H1 (cell line): ENCODE results near the gene COL16A1. TPM values are rescaled to one million over a fixed set of nuclear protein-coding genes. Genes with fewer than 3 reads are reported as not detected.

ENCODE experiments used
- CTCF ChIA-PET: fragments of 300-600 bp; sonication (Branson Sonifier 250); formaldehyde crosslinking; loops from one replicate; lab custom pipeline; 2021; ENCODE audit not compliant: partially characterized antibody; lab: Charles Lee
- POLR2A ChIA-PET: fragments of 300-600 bp; sonication (Branson Sonifier 250); formaldehyde crosslinking; loops from one replicate; lab custom pipeline; 2021; ENCODE audit warnings: inconsistent platforms; ENCODE audit not compliant: partially characterized antibody; lab: Charles Lee
- DNase-seq, 2 experiments: peaks; one replicate each; pipeline versions ENCODE4 v3.0.0 to v3.0.0-alpha.2; 2010 to 2022; ENCODE audit warnings: low spot score in 2 of 2, low read depth in 1 of 2, mixed read lengths in 1 of 2
- FAIRE-seq: peaks from 2 replicates; lab custom pipeline; 2011; peaks lifted over from hg19 to GRCh38; lab: Jason Lieb, UNC
- H2AFZ ChIP-seq: 2 replicates; pipeline ENCODE4 v1.8.1; 2012; ENCODE audit warnings: low read length, inconsistent platforms
- H2AK5ac ChIP-seq: 2 replicates; pipeline ENCODE4 v1.6.1; 2013; ENCODE audit warnings: low read depth, low read length
- H2BK120ac ChIP-seq: replicated peaks from 2 replicates; pipeline ENCODE3; 2013; ENCODE audit warnings: low read depth, low read length, inconsistent platforms
- H2BK12ac ChIP-seq: 2 replicates; pipeline ENCODE4 v1.6.1; 2013; ENCODE audit warnings: low read depth, low read length
- H2BK15ac ChIP-seq: 2 replicates; pipeline ENCODE4 v1.6.1; 2013; ENCODE audit warnings: low read length
- H2BK20ac ChIP-seq: 2 replicates; pipeline ENCODE4 v1.6.1; 2013; ENCODE audit warnings: low read length
- H2BK5ac ChIP-seq: 2 replicates; pipeline ENCODE4 v1.6.1; 2013; ENCODE audit warnings: low read depth, low read length
- H3K14ac ChIP-seq: 2 replicates; pipeline ENCODE4 v1.6.1; 2013; ENCODE audit warnings: inconsistent platforms; ENCODE audit not compliant: insufficient read length
- H3K18ac ChIP-seq: 2 replicates; pipeline ENCODE4 v1.6.1; 2013; ENCODE audit warnings: low read length; ENCODE audit errors: extremely low read depth
- H3K23ac ChIP-seq: 2 replicates; pipeline ENCODE4 v1.6.1; 2013; ENCODE audit warnings: inconsistent platforms; ENCODE audit not compliant: insufficient read length
- H3K23me2 ChIP-seq: 2 replicates; pipeline ENCODE4 v1.6.1; 2013; ENCODE audit warnings: low read depth, low read length
- H3K27ac ChIP-seq: 2 replicates; pipeline ENCODE4 v1.6.1; 2011; ENCODE audit warnings: low read depth, low read length, inconsistent platforms
- H3K27me3 ChIP-seq, 4 experiments: replicated peaks in 1 of 4; 1 replicate in 1 of 4; 2 replicates in 3 of 4; pipeline versions ENCODE4 v1.6.1 to v1.8.1; 2011 to 2013; ENCODE audit warnings: low read length in 3 of 4, mild to moderate bottlenecking in 3 of 4, inconsistent platforms in 2 of 4, mixed read lengths in 2 of 4, moderate library complexity in 1 of 4; ENCODE audit not compliant: control insufficient read depth in 3 of 4, insufficient read depth in 3 of 4; ENCODE audit errors: extremely low read depth in 1 of 4
- H3K36me3 ChIP-seq, 4 experiments: 2 replicates each; pipeline versions ENCODE4 v1.6.1 to v1.8.1; 2011 to 2013; ENCODE audit warnings: mild to moderate bottlenecking in 4 of 4, low read length in 3 of 4, moderate library complexity in 2 of 4, control low read depth in 1 of 4, inconsistent platforms in 1 of 4; ENCODE audit not compliant: insufficient read depth in 4 of 4, control insufficient read depth in 2 of 4
- H3K4ac ChIP-seq: replicated peaks from 2 replicates; pipeline ENCODE3; 2013; ENCODE audit warnings: low read length, low read depth, mixed read lengths, inconsistent platforms; ENCODE audit not compliant: insufficient read length
- H3K4me1 ChIP-seq, 4 experiments: replicated peaks in 1 of 4; 1 replicate in 1 of 4; 2 replicates in 3 of 4; pipeline versions ENCODE4 v1.6.1 to v1.8.1; 2011 to 2013; ENCODE audit warnings: low read length in 3 of 4, inconsistent platforms in 2 of 4, mixed read lengths in 1 of 4; ENCODE audit not compliant: insufficient read depth in 4 of 4, control insufficient read depth in 3 of 4
- H3K4me2 ChIP-seq, 2 experiments: 2 replicates each; pipeline versions ENCODE4 v1.6.1 to v1.8.1; 2011 to 2013; ENCODE audit warnings: low read depth in 2 of 2, low read length in 2 of 2, control low read depth in 1 of 2, inconsistent platforms in 1 of 2, mild to moderate bottlenecking in 1 of 2; ENCODE audit not compliant: insufficient read depth in 1 of 2
- H3K4me3 ChIP-seq, 4 experiments: fragments of 200-600, 300-600 bp in 1 of 4; sonication (generic), shearing (Covaris generic), sonication (Bioruptor Twin) in 1 of 4; 2 replicates each; pipeline versions ENCODE4 v1.5.1 to v1.8.1; 2011 to 2016; ENCODE audit warnings: low read length in 4 of 4, low read depth in 3 of 4, control low read depth in 2 of 4, inconsistent platforms in 2 of 4, mild to moderate bottlenecking in 2 of 4, mixed read lengths in 1 of 4, moderate library complexity in 1 of 4; ENCODE audit not compliant: insufficient read depth in 2 of 4; ENCODE audit errors: extremely low read depth in 1 of 4
- H3K56ac ChIP-seq: replicated peaks from 2 replicates; pipeline ENCODE3; 2013; ENCODE audit warnings: low read depth, mild to moderate bottlenecking, mixed read lengths, low read length, inconsistent platforms; ENCODE audit not compliant: insufficient read length
- H3K79me1 ChIP-seq: 2 replicates; pipeline ENCODE4 v1.6.1; 2013; ENCODE audit warnings: low read depth, low read length, control low read depth
- H3K79me2 ChIP-seq, 2 experiments: 2 replicates each; pipeline versions ENCODE4 v1.6.1 to v1.8.1; 2012 to 2013; ENCODE audit warnings: low read length in 2 of 2, mild to moderate bottlenecking in 2 of 2, inconsistent platforms in 1 of 2; ENCODE audit not compliant: insufficient read depth in 2 of 2, control insufficient read depth in 1 of 2
- H3K9ac ChIP-seq, 4 experiments: replicated peaks in 1 of 4; 1 replicate in 1 of 4; 2 replicates in 3 of 4; pipeline versions ENCODE4 v1.6.1 to v1.8.1; 2011 to 2013; ENCODE audit warnings: low read depth in 3 of 4, low read length in 3 of 4, control low read depth in 2 of 4, mild to moderate bottlenecking in 2 of 4, moderate library complexity in 2 of 4, inconsistent platforms in 1 of 4; ENCODE audit errors: extremely low read depth in 1 of 4
- H3K9me3 ChIP-seq, 2 experiments: 2 replicates each; pipeline versions ENCODE4 v1.6.1 to v1.8.1; 2012 to 2013; ENCODE audit warnings: mild to moderate bottlenecking in 2 of 2, moderate library complexity in 2 of 2, control low read depth in 1 of 2, inconsistent platforms in 1 of 2, low read depth in 1 of 2, low read length in 1 of 2, mixed read lengths in 1 of 2; ENCODE audit not compliant: insufficient read depth in 2 of 2
- H4K20me1 ChIP-seq, 2 experiments: replicated peaks in 1 of 2; 2 replicates each; pipeline versions ENCODE3 to v1.8.1; 2011 to 2013; ENCODE audit warnings: inconsistent platforms in 2 of 2, low read length in 2 of 2, mild to moderate bottlenecking in 1 of 2; ENCODE audit not compliant: insufficient read depth in 2 of 2, control insufficient read depth in 1 of 2
- H4K5ac ChIP-seq: 2 replicates; pipeline ENCODE4 v1.6.1; 2013; ENCODE audit warnings: low read length, low read depth, mixed read lengths, inconsistent platforms; ENCODE audit not compliant: insufficient read length
- H4K8ac ChIP-seq: 2 replicates; pipeline ENCODE4 v1.8.0; 2013; ENCODE audit warnings: mild to moderate bottlenecking, moderate library complexity, low read length, inconsistent platforms; ENCODE audit not compliant: insufficient read depth; ENCODE audit errors: extremely low read depth
- H4K91ac ChIP-seq: replicated peaks from 2 replicates; pipeline ENCODE3; 2013; ENCODE audit warnings: low read length, mixed read lengths, inconsistent platforms; ENCODE audit not compliant: insufficient read length
- EP300 ChIP-seq, 2 experiments: IDR thresholded peaks; 1 replicate in 1 of 2; 2 replicates in 1 of 2; pipeline ENCODE4 v1.6.1; 2011 to 2012; ENCODE audit warnings: low read depth in 2 of 2, low read length in 2 of 2, mild to moderate bottlenecking in 2 of 2, borderline replicate concordance in 1 of 2, inconsistent platforms in 1 of 2, moderate library complexity in 1 of 2
- GTF2F1 ChIP-seq: IDR thresholded peaks from 2 replicates; pipeline ENCODE4 v1.6.1; 2012; ENCODE audit warnings: low read depth, low read length, improper control_type of control experiment, borderline replicate concordance
- RAD21 ChIP-seq, 2 experiments: IDR thresholded peaks in 1 of 2; conservative IDR thresholded peaks in 1 of 2; 2 replicates each; pipeline ENCODE4 v1.6.1; 2011; ENCODE audit warnings: low read depth in 2 of 2, low read length in 2 of 2, improper control_type of control experiment in 1 of 2, inconsistent platforms in 1 of 2, mild to moderate bottlenecking in 1 of 2, moderate library complexity in 1 of 2
- WGBS, 2 experiments: shearing (Covaris generic) in 1 of 2; methylation state at CpG; one replicate each; pipeline versions ENCODE4 v1.1.6 to v1.1.7; 2013 to 2015; ENCODE audit warnings: low lambda C conversion rate in 2 of 2, mixed read lengths in 2 of 2, inconsistent platforms in 1 of 2, low coverage in 1 of 2, missing lambda C conversion rate in 1 of 2; ENCODE audit not compliant: insufficient replicate concordance in 2 of 2, insufficient coverage in 1 of 2, insufficient read length in 1 of 2; ENCODE audit errors: extremely low coverage in 1 of 2, missing lambda C conversion rate in 1 of 2; 5-methylcytosine and 5-hydroxymethylcytosine counted together
- polyA plus RNA-seq, 7 experiments: library from polyadenylated mRNA; depleted of rRNA in 3 of 7; stranded (reverse) in 5 of 7; unstranded in 2 of 7; fragments of >200 nt in 5 of 7; fragments of 200-250 nt in 2 of 7; gene quantifications; 1 replicate in 5 of 7; 2 replicates in 1 of 7; 4 replicates in 1 of 7; pipeline versions ENCODE4 v1.2.1 to v1.2.3, GENCODE V29; 2011 to 2013; ENCODE audit warnings: missing spikeins in 2 of 7, mixed read lengths in 2 of 7
- total RNA-seq: library from RNA; stranded (reverse); fragmentation: NEBNext Ultra II Directional; extraction: Animal tissue kit (Norgen Biotek cat#: 25700); gene quantifications from 2 replicates; pipeline ENCODE4 v1.2.1, GENCODE V29; 2021
- TF ChIP-seq, protein P1 (sequence below), 3 experiments: IDR thresholded peaks; 1 replicate in 2 of 3; 2 replicates in 1 of 3; pipeline versions ENCODE4 v1.5.1 to v1.6.1; 2011; ENCODE audit warnings: low read length in 3 of 3, mild to moderate bottlenecking in 3 of 3, inconsistent platforms in 2 of 3, low read depth in 1 of 3, moderate library complexity in 1 of 3; ENCODE audit not compliant: insufficient read depth in 1 of 3; ENCODE audit errors: control extremely low read depth in 1 of 3

Gene COL16A1
- total and polyA plus RNA-seq, 2 of the 8 experiments (the other 6 are each of a cell fraction or from before 2014, with no cell fraction given) = 2.0 to 10.5 TPM

DNA sequence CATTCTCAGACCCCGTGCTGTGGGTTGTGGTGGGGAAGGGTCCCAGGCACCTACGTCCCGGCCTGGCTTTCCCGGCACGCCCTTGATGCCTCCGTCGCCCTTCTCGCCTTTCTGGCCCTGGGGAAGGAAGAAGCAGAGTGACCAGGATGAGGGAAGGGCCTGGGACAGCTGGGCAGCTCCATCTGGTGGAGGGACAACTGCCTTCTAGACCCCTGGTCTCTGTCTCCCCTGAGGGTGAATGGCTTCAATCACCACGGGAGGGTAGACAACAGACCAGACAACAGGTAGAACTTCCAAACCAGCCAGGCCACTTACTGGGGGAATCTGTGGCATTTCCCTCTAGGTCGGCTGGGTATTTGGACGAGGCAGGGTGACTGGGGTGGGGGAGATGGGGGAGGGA is 11.9 kb downstream of the COL16A1 start:
- H2BK20ac ChIP-seq = no peak overlapping the region

More for the DNA sequence above, 11.9 kb downstream of the COL16A1 start:
- POLR2A ChIA-PET = interaction anchor here (1.8 kb wide), 1 partner anchor 9 kb away, joined by 9 read pairs; no protein-coding TSS in a partner anchor
- Histone ChIP-seq H2BK5ac (no peak overlapping the region), H2BK15ac (no peak overlapping the region), H3K56ac (no peak overlapping the region), H3K9ac (no peak overlapping the region), H3K9me3 (no peaks in the 10 kb centered on the region), H3K79me1 (no peaks in the 10 kb centered on the region), H2BK12ac (no peak overlapping the region), H4K8ac (no peak overlapping the region), H3K27ac (no peak overlapping the region; the same call in 1 of the 2 replicates), H3K4me2 (no peak overlapping the region), H3K23me2 (no peaks in the 10 kb centered on the region), H3K4me1 (peaks cover 0 to 4% (median 0%) of the 10 kb centered on the region in 4 experiments; a peak in 2 of 7 replicates), H2AFZ (no peak overlapping the region), H2BK120ac (no peak overlapping the region), H4K91ac (no peak overlapping the region), H3K27me3 (no peaks in the 10 kb centered on the region), H3K18ac (no peak overlapping the region; the same call in 1 of the 2 replicates), H3K4ac (peak overlapping the region; percentile 54), H3K23ac (no peak overlapping the region), H2AK5ac (no peak overlapping the region), H3K36me3 (no peaks in the 10 kb centered on the region), H3K14ac (no peak overlapping the region), H3K4me3 (no peak overlapping the region), H3K79me2 (no peaks in the 10 kb centered on the region), H4K20me1 (no peaks in the 10 kb centered on the region), H4K5ac (no peak overlapping the region)
- CTCF ChIA-PET = interaction anchor here (0.8 to 24.1 kb wide), 8 partner anchors 8 to 73 kb away, joined by 3 to 370 read pairs (median 6); partner anchors contain the start of gene COL16A1
- 84% methylated on average over 11 of the region's 11 CpGs; no CpG with 5 or more reads in 1 of the 2 experiments for WGBS, 2 experiments
- TF ChIP-seq EP300 (IDR thresholded peaks at IDR 0.05; ENCODE audit: borderline replicate concordance in 1 of 2, low read depth in 2 of 2, low read length in 2 of 2) = no peak
- TF ChIP-seq RAD21 (IDR thresholded peaks at IDR 0.05 in 1 of 2, conservative IDR thresholded peaks at IDR 0.05 in 1 of 2; ENCODE audit: low read depth in 2 of 2, low read length in 2 of 2) = peak in 1 of 2 experiments; percentile 36; a peak in 3 of 4 replicates
- TF ChIP-seq GTF2F1 = no peak
- TF ChIP-seq, protein P1, sequence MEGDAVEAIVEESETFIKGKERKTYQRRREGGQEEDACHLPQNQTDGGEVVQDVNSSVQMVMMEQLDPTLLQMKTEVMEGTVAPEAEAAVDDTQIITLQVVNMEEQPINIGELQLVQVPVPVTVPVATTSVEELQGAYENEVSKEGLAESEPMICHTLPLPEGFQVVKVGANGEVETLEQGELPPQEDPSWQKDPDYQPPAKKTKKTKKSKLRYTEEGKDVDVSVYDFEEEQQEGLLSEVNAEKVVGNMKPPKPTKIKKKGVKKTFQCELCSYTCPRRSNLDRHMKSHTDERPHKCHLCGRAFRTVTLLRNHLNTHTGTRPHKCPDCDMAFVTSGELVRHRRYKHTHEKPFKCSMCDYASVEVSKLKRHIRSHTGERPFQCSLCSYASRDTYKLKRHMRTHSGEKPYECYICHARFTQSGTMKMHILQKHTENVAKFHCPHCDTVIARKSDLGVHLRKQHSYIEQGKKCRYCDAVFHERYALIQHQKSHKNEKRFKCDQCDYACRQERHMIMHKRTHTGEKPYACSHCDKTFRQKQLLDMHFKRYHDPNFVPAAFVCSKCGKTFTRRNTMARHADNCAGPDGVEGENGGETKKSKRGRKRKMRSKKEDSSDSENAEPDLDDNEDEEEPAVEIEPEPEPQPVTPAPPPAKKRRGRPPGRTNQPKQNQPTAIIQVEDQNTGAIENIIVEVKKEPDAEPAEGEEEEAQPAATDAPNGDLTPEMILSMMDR (IDR thresholded peaks at IDR 0.05; ENCODE audit: control extremely low read depth in 1 of 3, insufficient read depth in 1 of 3, low read depth in 1 of 3, low read length in 3 of 3) = peak; percentile 13 to 30 (median 29)
- no peak for FAIRE-seq
- no peak for DNase-seq
